DOHH2 (cell line): ENCODE data around the gene DELE1.
"Not testable (repeated sequence)": the region's sequence is repeated elsewhere in the genome, so short reads cannot be mapped to it uniquely, and the experiment has no call there.

Source experiments
- H3F3A ChIP-seq: fragments of 200-600 bp; sonication (generic), shearing (Covaris generic); 2 replicates; pipeline ENCODE4 v1.6.0; 2016; ENCODE audit warnings: antibody characterized with exemption, mild to moderate bottlenecking; ENCODE audit not compliant: control insufficient read depth, insufficient read depth
- H3K27ac ChIP-seq: fragments of 200-600 bp; sonication (generic); 2 replicates; pipeline ENCODE4 v1.5.1; 2014; ENCODE audit warnings: low read depth, mild to moderate bottlenecking, low read length, moderate library complexity
- H3K27me3 ChIP-seq: fragments of 200-600 bp; sonication (generic); 2 replicates; pipeline ENCODE4 v1.6.1; 2014; ENCODE audit warnings: mild to moderate bottlenecking, low read length, mixed read lengths; ENCODE audit not compliant: control insufficient read depth
- H3K36me3 ChIP-seq: fragments of 200-600 bp; sonication (generic); 2 replicates; pipeline ENCODE4 v1.6.1; 2014; ENCODE audit warnings: mild to moderate bottlenecking, low read length, moderate library complexity, mixed read lengths; ENCODE audit not compliant: control insufficient read depth
- H3K4me1 ChIP-seq: fragments of 200-600 bp; sonication (generic); 2 replicates; pipeline ENCODE4 v1.6.1; 2014; ENCODE audit warnings: mild to moderate bottlenecking, low read length, mixed read lengths; ENCODE audit not compliant: control insufficient read depth
- H3K4me2 ChIP-seq: fragments of 200-600 bp; sonication (generic); 2 replicates; pipeline ENCODE4 v1.6.0; 2014; ENCODE audit warnings: mild to moderate bottlenecking, low read length, moderate library complexity
- H3K4me3 ChIP-seq: fragments of 200-600 bp; sonication (generic); 2 replicates; pipeline ENCODE4 v1.5.1; 2014; ENCODE audit warnings: mild to moderate bottlenecking, low read length, mixed read lengths
- H3K79me2 ChIP-seq: fragments of 200-600 bp; sonication (generic); 2 replicates; pipeline ENCODE4 v1.6.1; 2014; ENCODE audit warnings: mild to moderate bottlenecking, low read length, mixed read lengths; ENCODE audit not compliant: control insufficient read depth
- H3K9me2 ChIP-seq: fragments of 200-600 bp; sonication (generic); replicated peaks from 2 replicates; pipeline ENCODE4 v1.6.1; 2014; ENCODE audit warnings: mild to moderate bottlenecking, low read length, mixed read lengths; ENCODE audit not compliant: control insufficient read depth
- H3K9me3 ChIP-seq: fragments of 200-600 bp; sonication (generic); 2 replicates; pipeline ENCODE4 v1.6.1; 2014; ENCODE audit warnings: antibody characterized with exemption, low read length, mixed read lengths; ENCODE audit not compliant: control insufficient read depth, insufficient read depth
- H4K20me1 ChIP-seq: fragments of 200-600 bp; sonication (generic); 2 replicates; pipeline ENCODE4 v1.6.0; 2014; ENCODE audit warnings: low read depth, mild to moderate bottlenecking, antibody characterized with exemption, low read length, moderate library complexity; ENCODE audit not compliant: control insufficient read depth, insufficient read depth
- EZH2phosphoT487 ChIP-seq: fragments of 200-600 bp; sonication (generic); IDR thresholded peaks from 2 replicates; pipeline ENCODE4 v1.6.1; 2017; ENCODE audit warnings: borderline replicate concordance, mild to moderate bottlenecking, antibody characterized with exemption, low read length, moderate library complexity, mixed read lengths
- TF ChIP-seq, protein P1 (sequence below): fragments of 200-600 bp; sonication (generic); IDR thresholded peaks from one replicate; pipeline ENCODE4 v1.5.1; 2014; ENCODE audit warnings: antibody characterized with exemption, mild to moderate bottlenecking, low read depth, low read length; ENCODE audit not compliant: poor library complexity, severe bottlenecking

DELE1 gene

DNA sequence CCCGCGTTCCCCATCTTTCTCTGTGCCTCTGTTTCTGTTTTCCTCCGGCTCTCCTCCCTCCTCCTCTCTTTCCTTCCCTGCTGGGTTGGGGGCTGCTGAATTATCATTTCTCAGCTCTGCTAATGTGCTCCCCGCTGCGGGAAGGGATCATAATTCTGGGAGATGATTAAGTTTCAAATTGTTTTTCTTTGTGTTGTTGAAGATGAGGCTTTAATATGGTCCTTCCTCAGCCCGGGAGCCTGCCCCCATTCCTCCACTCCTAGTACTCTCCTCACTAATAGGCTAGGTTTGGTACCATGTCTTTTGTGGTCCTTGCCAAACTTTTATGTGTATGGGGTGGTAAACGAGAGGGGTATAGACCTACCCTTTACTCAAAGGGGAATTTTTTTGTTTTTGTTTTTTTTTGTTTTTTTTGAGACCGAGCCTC lies 39.8 kb upstream of the DELE1 start:
- H3K9me3 ChIP-seq, result no peaks in the 10 kb centered on the region
- H3K79me2 ChIP-seq, result no peaks in the 10 kb centered on the region
- H3K4me2 ChIP-seq, result no peak overlapping the region
- H3K4me1 ChIP-seq, result peaks cover 13% of the 10 kb centered on the region
- TF ChIP-seq, protein P1, sequence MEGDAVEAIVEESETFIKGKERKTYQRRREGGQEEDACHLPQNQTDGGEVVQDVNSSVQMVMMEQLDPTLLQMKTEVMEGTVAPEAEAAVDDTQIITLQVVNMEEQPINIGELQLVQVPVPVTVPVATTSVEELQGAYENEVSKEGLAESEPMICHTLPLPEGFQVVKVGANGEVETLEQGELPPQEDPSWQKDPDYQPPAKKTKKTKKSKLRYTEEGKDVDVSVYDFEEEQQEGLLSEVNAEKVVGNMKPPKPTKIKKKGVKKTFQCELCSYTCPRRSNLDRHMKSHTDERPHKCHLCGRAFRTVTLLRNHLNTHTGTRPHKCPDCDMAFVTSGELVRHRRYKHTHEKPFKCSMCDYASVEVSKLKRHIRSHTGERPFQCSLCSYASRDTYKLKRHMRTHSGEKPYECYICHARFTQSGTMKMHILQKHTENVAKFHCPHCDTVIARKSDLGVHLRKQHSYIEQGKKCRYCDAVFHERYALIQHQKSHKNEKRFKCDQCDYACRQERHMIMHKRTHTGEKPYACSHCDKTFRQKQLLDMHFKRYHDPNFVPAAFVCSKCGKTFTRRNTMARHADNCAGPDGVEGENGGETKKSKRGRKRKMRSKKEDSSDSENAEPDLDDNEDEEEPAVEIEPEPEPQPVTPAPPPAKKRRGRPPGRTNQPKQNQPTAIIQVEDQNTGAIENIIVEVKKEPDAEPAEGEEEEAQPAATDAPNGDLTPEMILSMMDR, result no peak
- no peak for TF ChIP-seq EZH2phosphoT487
- H3K27me3 ChIP-seq, result peaks cover 44% of the 10 kb centered on the region
- no peak overlapping the region for H3K27ac ChIP-seq
- no peaks in the 10 kb centered on the region for H3F3A ChIP-seq
- H4K20me1 ChIP-seq, result no peaks in the 10 kb centered on the region
- H3K9me2 ChIP-seq, result no peaks in the 10 kb centered on the region
- no peak overlapping the region for H3K4me3 ChIP-seq
- no peaks in the 10 kb centered on the region for H3K36me3 ChIP-seq

DNA sequence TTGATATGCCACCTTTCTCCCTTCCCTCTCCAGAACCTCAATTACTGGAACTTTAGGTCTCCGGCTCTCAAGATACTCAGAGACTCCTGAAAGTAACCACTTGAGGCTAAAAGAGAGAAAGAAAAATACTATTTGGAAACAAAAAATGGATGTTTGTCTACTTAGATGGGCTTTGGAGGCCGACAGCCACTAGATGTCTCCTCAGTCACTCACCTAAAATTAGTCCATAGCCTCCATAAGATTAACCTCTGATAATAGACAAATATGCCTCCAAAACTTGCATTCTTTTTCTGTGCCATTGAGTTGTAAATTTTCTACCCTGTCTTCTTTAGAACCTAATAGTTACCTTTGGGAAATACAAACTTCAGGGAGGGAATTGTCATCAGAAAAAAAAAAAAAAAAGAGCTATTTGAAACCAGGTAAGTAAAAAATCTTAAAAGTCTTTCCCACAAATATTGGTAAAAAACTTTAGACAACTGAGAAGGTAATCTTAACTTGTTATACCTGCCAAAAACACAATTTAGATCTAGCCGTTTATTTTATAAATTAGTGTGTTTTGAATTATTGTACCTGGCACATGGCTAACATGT lies 34.3 kb upstream of the DELE1 start:
- Histone ChIP-seq H3K4me3 (no peak overlapping the region), H3K4me2 (no peak overlapping the region), H3K27me3 (peaks cover 5% of the 10 kb centered on the region), H3K9me2 (no peaks in the 10 kb centered on the region), H3K36me3 (no peaks in the 10 kb centered on the region), H3F3A (0 out of 2 replicates have a peak, but pooled peaks cover 3% of the 10 kb centered on the region), H3K9me3 (no peaks in the 10 kb centered on the region), H3K4me1 (no peaks in the 10 kb centered on the region), H3K79me2 (no peaks in the 10 kb centered on the region), H4K20me1 (no peaks in the 10 kb centered on the region), H3K27ac (no peak overlapping the region)
- TF ChIP-seq, protein P1, result peak; percentile 57
- TF ChIP-seq EZH2phosphoT487, result no peak

DNA sequence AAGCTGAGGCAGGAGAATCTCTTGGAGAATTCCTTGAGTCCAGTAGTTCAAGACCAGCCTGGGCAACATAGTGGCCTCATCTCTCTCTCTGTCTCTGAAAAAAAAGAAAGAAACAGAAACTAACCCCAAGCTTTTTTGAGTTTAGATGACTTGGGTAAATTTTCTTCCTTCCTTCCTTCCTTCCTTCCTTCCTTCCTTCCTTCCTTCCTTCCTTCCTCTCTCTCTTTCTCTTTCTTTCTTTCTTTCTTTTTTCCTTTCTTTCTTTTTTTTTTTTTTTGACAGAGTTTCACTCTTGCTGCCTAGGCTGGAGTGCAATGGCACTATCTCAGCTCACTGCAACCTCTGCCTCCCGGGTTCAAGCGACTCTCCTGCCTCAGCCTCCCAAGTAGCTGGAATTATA lies 33.2 kb upstream of the DELE1 start:
- H3K36me3 ChIP-seq, result not testable (repeated sequence)

DNA sequence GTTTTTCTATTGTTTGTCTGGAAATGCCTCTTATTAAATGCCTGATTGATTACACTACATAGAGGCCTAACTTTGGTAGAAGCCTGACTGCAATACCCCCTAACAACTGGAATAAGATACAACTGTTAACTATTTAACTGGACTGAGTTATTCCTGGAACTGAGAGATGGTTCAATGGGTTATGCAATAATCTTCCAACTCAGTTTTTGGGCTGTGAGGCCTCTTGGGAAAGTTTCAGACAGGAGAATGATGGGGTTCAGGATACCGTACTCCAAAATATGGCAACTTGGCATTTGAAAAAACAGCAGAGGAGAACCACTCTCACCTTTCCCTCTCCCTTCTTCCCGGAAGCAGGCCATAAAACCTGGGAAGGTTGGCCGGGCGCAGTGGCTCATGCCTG lies 26.2 kb upstream of the DELE1 start:
- TF ChIP-seq EZH2phosphoT487, result no peak
- TF ChIP-seq, protein P1, result no peak
- no peak overlapping the region for H3K4me3 ChIP-seq
- no peaks in the 10 kb centered on the region for H3K36me3 ChIP-seq
- H3F3A ChIP-seq, result no peaks in the 10 kb centered on the region
- no peak overlapping the region for H3K27ac ChIP-seq
- H3K9me3 ChIP-seq, result no peaks in the 10 kb centered on the region
- no peaks in the 10 kb centered on the region for H3K9me2 ChIP-seq
- H3K27me3 ChIP-seq, result peaks cover 15% of the 10 kb centered on the region
- no peaks in the 10 kb centered on the region for H3K4me1 ChIP-seq
- no peaks in the 10 kb centered on the region for H3K79me2 ChIP-seq
- no peak overlapping the region for H3K4me2 ChIP-seq
- H4K20me1 ChIP-seq, result no peaks in the 10 kb centered on the region

More for the DNA sequence above, 33.2 kb upstream of the DELE1 start:
- not testable (repeated sequence) for H3K4me3 ChIP-seq, H3K79me2 ChIP-seq, H3K27ac ChIP-seq, H4K20me1 ChIP-seq, H3K27me3 ChIP-seq, H3F3A ChIP-seq, H3K4me1 ChIP-seq, H3K9me3 ChIP-seq, H3K9me2 ChIP-seq, H3K4me2 ChIP-seq
